ENCODE measurements around the gene SYNGR1. TPM values are rescaled to one million over a fixed set of nuclear protein-coding genes. Genes with fewer than 3 reads are reported as not detected.
"Not testable (repeated sequence)": the region's sequence is repeated elsewhere in the genome, so short reads cannot be mapped to it uniquely, and the experiment has no call there.

SYNGR1 gene
- polyA plus RNA-seq, 2 of the 4 experiments (the other 2 are of a cell fraction) = 6.7 to 14.5 TPM

DNA sequence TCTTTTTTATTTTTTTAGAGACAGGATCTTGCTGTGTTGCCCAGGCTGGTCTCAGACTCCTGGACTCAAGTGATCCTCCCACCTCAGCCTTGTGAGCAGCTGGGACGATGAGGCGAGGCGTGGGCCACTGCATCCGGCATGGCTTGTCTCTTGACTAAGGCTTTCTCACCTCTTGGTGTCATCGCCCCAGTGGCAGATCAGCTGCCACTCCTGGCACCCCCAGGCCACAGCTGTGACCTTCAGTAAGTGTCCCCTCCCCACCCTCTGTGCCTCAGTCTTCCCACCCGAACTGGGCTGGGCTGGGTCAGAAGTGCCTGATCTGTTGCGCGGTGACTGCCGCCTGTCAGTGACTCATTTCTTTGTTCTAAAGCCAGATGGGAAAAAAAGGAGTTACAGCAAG, 3.6 kb downstream of the SYNGR1 start:
- 88% methylated on average over 9 of the region's 9 CpGs for WGBS (ENCODE audit: missing lambda C conversion rate)
- ChIA-PET POLR2A (no interaction called here), CTCF (interaction anchor here (0.7 to 1.8 kb wide), 3 partner anchors 11 to 177 kb away, joined by 3 to 4 read pairs (median 3); no protein-coding TSS in a partner anchor)
- no peak overlapping the region for H3K4me2 ChIP-seq
- DNase-seq (ENCODE audit: low read depth in 1 of 2, low spot score in 1 of 2) = no peak
- FAIRE-seq = no peak
- no peak for ATAC-seq
- H3K9me3 ChIP-seq = no peaks in the 10 kb centered on the region
- no peak overlapping the region for H3K27ac ChIP-seq
- TF ChIP-seq EP300 (IDR thresholded peaks at IDR 0.05) (no peak), CHD4 (IDR thresholded peaks at IDR 0.05; ENCODE audit: borderline replicate concordance) (no peak), MYC (IDR thresholded peaks at IDR 0.05; ENCODE audit: borderline replicate concordance, low read length) (no peak), HOXA7 (CRISPR knock-in tag; IDR thresholded peaks at IDR 0.05) (no peak), HDAC2 (IDR thresholded peaks at IDR 0.05) (no peak), FOSL2 (IDR thresholded peaks at IDR 0.05) (no peak), FOSL2 (CRISPR knock-in tag; IDR thresholded peaks at IDR 0.05) (no peak), POLR2AphosphoS2 (conservative IDR thresholded peaks at IDR 0.05; ENCODE audit: low read length) (no peak), POLR2A (IDR thresholded peaks at IDR 0.05; ENCODE audit: low read length) (no peak), BHLHE40 (IDR thresholded peaks at IDR 0.05; ENCODE audit: low read depth, low read length) (no peak), JUNB (IDR thresholded peaks at IDR 0.05) (no peak), RFX5 (IDR thresholded peaks at IDR 0.05) (no peak), CBX8 (IDR thresholded peaks at IDR 0.05) (no peak), RAD21 (conservative IDR thresholded peaks at IDR 0.05 in 1 of 2, IDR thresholded peaks at IDR 0.05 in 1 of 2) (no peak), ZC3H11A (IDR thresholded peaks at IDR 0.05) (no peak), SREBF2 (IDR thresholded peaks at IDR 0.05) (no peak), TFCP2L1 (CRISPR knock-in tag; IDR thresholded peaks at IDR 0.05) (no peak)
- TF ChIP-seq, protein P1, sequence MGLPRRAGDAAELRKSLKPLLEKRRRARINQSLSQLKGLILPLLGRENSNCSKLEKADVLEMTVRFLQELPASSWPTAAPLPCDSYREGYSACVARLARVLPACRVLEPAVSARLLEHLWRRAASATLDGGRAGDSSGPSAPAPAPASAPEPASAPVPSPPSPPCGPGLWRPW (IDR thresholded peaks at IDR 0.05) = no peak
- TF ChIP-seq, protein P2, sequence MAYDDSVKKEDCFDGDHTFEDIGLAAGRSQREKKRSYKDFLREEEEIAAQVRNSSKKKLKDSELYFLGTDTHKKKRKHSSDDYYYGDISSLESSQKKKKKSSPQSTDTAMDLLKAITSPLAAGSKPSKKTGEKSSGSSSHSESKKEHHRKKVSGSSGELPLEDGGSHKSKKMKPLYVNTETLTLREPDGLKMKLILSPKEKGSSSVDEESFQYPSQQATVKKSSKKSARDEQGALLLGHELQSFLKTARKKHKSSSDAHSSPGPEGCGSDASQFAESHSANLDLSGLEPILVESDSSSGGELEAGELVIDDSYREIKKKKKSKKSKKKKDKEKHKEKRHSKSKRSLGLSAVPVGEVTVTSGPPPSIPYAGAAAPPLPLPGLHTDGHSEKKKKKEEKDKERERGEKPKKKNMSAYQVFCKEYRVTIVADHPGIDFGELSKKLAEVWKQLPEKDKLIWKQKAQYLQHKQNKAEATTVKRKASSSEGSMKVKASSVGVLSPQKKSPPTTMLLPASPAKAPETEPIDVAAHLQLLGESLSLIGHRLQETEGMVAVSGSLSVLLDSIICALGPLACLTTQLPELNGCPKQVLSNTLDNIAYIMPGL (CRISPR knock-in tag; IDR thresholded peaks at IDR 0.05; ENCODE audit: borderline replicate concordance) = no peak
- peaks cover 4% of the 10 kb centered on the region; the same call in 1 of the 3 replicates for H3K4me1 ChIP-seq
- H3K4me3 ChIP-seq = no peak overlapping the region

- Histone ChIP-seq H3K4me3 (no peak overlapping the region), H3K4me2 (no peak overlapping the region), H3K4me1 (0 out of 3 replicates have a peak, but pooled peaks cover 4% of the 10 kb centered on the region), H3K9me3 (no peaks in the 10 kb centered on the region), H3K27ac (no peak overlapping the region)
- POLR2A ChIA-PET = no interaction called here
- TF ChIP-seq CBX8 (IDR thresholded peaks at IDR 0.05) = no peak
- no peak for TF ChIP-seq KDM5A (IDR thresholded peaks at IDR 0.05)
- TF ChIP-seq, protein P1 (IDR thresholded peaks at IDR 0.05) = no peak
- no peak for TF ChIP-seq HDAC2 (IDR thresholded peaks at IDR 0.05)
- no peak for TF ChIP-seq KDM1A (IDR thresholded peaks at IDR 0.05; ENCODE audit: low read depth)
- no peak for TF ChIP-seq HOXA7 (CRISPR knock-in tag; IDR thresholded peaks at IDR 0.05)
- no peak for TF ChIP-seq NFE2L2 (conservative IDR thresholded peaks at IDR 0.05; ENCODE audit: low read length)
- TF ChIP-seq NPAS2 (CRISPR knock-in tag; IDR thresholded peaks at IDR 0.05; ENCODE audit: borderline replicate concordance) = no peak
- no peak for TF ChIP-seq TP53 (CRISPR knock-in tag; IDR thresholded peaks at IDR 0.05)
- TF ChIP-seq RARB (CRISPR knock-in tag; IDR thresholded peaks at IDR 0.05) = no peak
- TF ChIP-seq HOXB13 (CRISPR knock-in tag; IDR thresholded peaks at IDR 0.05; ENCODE audit: low read depth) = no peak
- no peak for TF ChIP-seq MAFK (IDR thresholded peaks at IDR 0.05; ENCODE audit: partially characterized antibody)
- TF ChIP-seq, protein P2 (CRISPR knock-in tag; IDR thresholded peaks at IDR 0.05; ENCODE audit: borderline replicate concordance) = no peak
- TF ChIP-seq CHD4 (IDR thresholded peaks at IDR 0.05; ENCODE audit: borderline replicate concordance) = no peak
- no peak for TF ChIP-seq RFX5 (IDR thresholded peaks at IDR 0.05)
- no peak for TF ChIP-seq ZSCAN20 (CRISPR knock-in tag; IDR thresholded peaks at IDR 0.05)
- no peak for TF ChIP-seq RNF2 (IDR thresholded peaks at IDR 0.05; ENCODE audit: borderline replicate concordance, low read depth)
- no peak for TF ChIP-seq ZFP36 (IDR thresholded peaks at IDR 0.05; ENCODE audit: borderline replicate concordance, partially characterized antibody)
- TF ChIP-seq SREBF2 (IDR thresholded peaks at IDR 0.05) = no peak
- TF ChIP-seq GATA3 (IDR thresholded peaks at IDR 0.05; ENCODE audit: borderline replicate concordance) = no peak
- DNase-seq (ENCODE audit: low read depth in 1 of 2, low spot score in 1 of 2) = no peak
- no peak for FAIRE-seq
- CTCF ChIA-PET = interaction anchor here (0.8 kb wide), 1 partner anchor 17 kb away, joined by 3 read pairs; no protein-coding TSS in a partner anchor
- 90% methylated on average over 10 of the region's 12 CpGs for WGBS (ENCODE audit: missing lambda C conversion rate)
- ATAC-seq = no peak
Measured at GRCh38 chr22:39355080-39355479, 5.3 kb downstream of the SYNGR1 start.

DNA sequence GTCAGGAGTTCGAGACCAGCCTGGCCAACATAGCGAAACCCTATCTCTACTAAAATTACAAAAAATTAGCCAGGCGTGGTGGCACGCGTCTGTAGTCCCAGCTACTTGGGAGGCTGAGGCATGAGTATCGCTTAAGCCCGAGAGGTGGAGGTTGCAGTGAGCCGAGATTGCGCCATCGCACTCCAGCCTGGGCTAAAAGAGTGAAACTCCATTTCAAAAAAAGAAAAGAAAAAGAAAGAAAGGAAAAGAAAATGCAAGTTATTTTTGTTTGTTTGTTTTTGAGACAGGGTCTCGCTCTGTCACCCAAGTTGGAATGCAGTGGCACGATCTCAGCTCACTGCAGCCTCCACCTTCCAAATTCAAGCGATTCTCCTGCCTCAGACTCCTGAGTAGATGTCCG, 6.0 kb downstream of the SYNGR1 start:
- DNase-seq (ENCODE audit: low read depth in 1 of 2, low spot score in 1 of 2); H3K27ac ChIP-seq; H3K4me1 ChIP-seq; ATAC-seq; H3K9me3 ChIP-seq; H3K4me3 ChIP-seq; FAIRE-seq; H3K4me2 ChIP-seq; POLR2A ChIA-PET: not testable (repeated sequence)
- CTCF ChIA-PET = interaction anchor here (0.8 to 1.2 kb wide), 2 partner anchors 9 to 12 kb away, joined by 3 read pairs; no protein-coding TSS in a partner anchor
- WGBS (ENCODE audit: missing lambda C conversion rate) = 86% methylated on average over 12 of the region's 14 CpGs

Data from A549 (cell line).